Activated CD8-positive, alpha-beta memory T cell treated with anti-CD3 and anti-CD28 coated beads for 4 hours (primary cell): ENCODE data around the gene ANKS6.

Experiments used
- DNase-seq, 2 donors: peaks; one replicate each; pipeline ENCODE4 v3.0.0-alpha.2; 2020; ENCODE audit warnings: low read depth in 2 of 2

Gene ANKS6

GRCh38 chr9:98738741-98739140 lies 57.6 kb downstream of the ANKS6 start:
- DNase-seq, result no peak

- no peak for DNase-seq
Measured at GRCh38 chr9:98736226-98736625, 60.1 kb downstream of the ANKS6 start.

GRCh38 chr9:98732801-98733200 lies 63.6 kb downstream of the ANKS6 start:
- DNase-seq, result no peak

- no peak for DNase-seq
Measured at GRCh38 chr9:98732091-98732490, 64.3 kb downstream of the ANKS6 start.

- no peak for DNase-seq
Measured at GRCh38 chr9:98730871-98731270, 65.5 kb downstream of the ANKS6 start.

GRCh38 chr9:98728500-98728899 lies 67.9 kb downstream of the ANKS6 start:
- no peak for DNase-seq

- DNase-seq, result no peak
Measured at GRCh38 chr9:98727428-98727827, 68.9 kb downstream of the ANKS6 start.

GRCh38 chr9:98726735-98727134 lies 69.6 kb downstream of the ANKS6 start:
- no peak for DNase-seq

GRCh38 chr9:98724810-98725530 lies 71.4 kb downstream of the ANKS6 start:
- no peak for DNase-seq

GRCh38 chr9:98721643-98722042 lies 74.7 kb downstream of the ANKS6 start:
- no peak for DNase-seq

- DNase-seq, result no peak
Measured at GRCh38 chr9:98720402-98720801, 76.0 kb downstream of the ANKS6 start.

- no peak for DNase-seq
Measured at GRCh38 chr9:98719055-98719454, 77.3 kb downstream of the ANKS6 start.

GRCh38 chr9:98714833-98715232 lies 81.5 kb downstream of the ANKS6 start:
- DNase-seq, result no peak

GRCh38 chr9:98712987-98713386 lies 83.4 kb downstream of the ANKS6 start:
- no peak for DNase-seq

- DNase-seq, result no peak
Measured at GRCh38 chr9:98709968-98710965, 86.1 kb downstream of the ANKS6 start.

GRCh38 chr9:98708933-98709911 lies 87.1 kb downstream of the ANKS6 start, which contains the start of gene GABBR2:
Gene GABBR2 (minus strand): TSS chr9:98708935. CDS start chr9:98708737, 198 bp downstream.
- DNase-seq, result no peak

GRCh38 chr9:98708103-98708932 lies 88.0 kb downstream of the ANKS6 start:
- no peak for DNase-seq

- DNase-seq, result no peak
Measured at GRCh38 chr9:98707166-98708102, 88.9 kb downstream of the ANKS6 start.

- no peak for DNase-seq
Measured at GRCh38 chr9:98706651-98707165, 89.6 kb downstream of the ANKS6 start.
